Measurements from ENCODE around the gene ENOX1. TPM values are rescaled to one million over a fixed set of nuclear protein-coding genes. Genes with fewer than 3 reads are reported as not detected.

ENOX1 gene
- polyA plus RNA-seq, 1 donor (not counting 4 experiments of a cell fraction or from before 2014, with no cell fraction given), result 1.1 TPM

DNA sequence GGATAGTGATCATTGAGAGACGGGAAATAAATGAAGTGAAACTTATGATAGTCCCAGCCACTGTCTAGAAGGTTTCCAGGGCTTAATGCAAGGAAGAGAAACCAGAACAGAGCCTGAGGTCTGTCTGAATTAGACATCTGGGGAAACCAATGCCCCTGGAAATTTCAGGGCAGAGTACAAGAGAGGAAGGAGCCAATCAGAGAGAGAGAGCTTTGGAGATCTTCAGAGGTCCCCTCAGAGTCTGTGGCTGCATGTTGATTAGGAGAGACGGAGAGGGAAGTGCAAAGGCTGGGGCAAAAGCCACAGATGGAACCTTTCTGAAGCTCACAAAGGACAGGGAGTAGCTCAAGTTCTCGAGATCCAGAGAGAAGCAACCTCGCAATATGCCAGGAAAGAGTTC is 385.4 kb downstream of the ENOX1 start:
- TF ChIP-seq EZH2 (IDR thresholded peaks at IDR 0.05; ENCODE audit: low read length), result no peak
- TF ChIP-seq, protein P1, sequence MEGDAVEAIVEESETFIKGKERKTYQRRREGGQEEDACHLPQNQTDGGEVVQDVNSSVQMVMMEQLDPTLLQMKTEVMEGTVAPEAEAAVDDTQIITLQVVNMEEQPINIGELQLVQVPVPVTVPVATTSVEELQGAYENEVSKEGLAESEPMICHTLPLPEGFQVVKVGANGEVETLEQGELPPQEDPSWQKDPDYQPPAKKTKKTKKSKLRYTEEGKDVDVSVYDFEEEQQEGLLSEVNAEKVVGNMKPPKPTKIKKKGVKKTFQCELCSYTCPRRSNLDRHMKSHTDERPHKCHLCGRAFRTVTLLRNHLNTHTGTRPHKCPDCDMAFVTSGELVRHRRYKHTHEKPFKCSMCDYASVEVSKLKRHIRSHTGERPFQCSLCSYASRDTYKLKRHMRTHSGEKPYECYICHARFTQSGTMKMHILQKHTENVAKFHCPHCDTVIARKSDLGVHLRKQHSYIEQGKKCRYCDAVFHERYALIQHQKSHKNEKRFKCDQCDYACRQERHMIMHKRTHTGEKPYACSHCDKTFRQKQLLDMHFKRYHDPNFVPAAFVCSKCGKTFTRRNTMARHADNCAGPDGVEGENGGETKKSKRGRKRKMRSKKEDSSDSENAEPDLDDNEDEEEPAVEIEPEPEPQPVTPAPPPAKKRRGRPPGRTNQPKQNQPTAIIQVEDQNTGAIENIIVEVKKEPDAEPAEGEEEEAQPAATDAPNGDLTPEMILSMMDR (optimal IDR thresholded peaks at IDR 0.05 in 1 of 3, IDR thresholded peaks at IDR 0.05 in 1 of 3, conservative IDR thresholded peaks at IDR 0.05 in 1 of 3; ENCODE audit: extremely low read depth in 1 of 3, insufficient read depth in 2 of 3, low read length in 3 of 3), result no peak
- no peaks in the 10 kb centered on the region for H3K79me2 ChIP-seq (ENCODE audit: control insufficient read depth, insufficient read depth, low read length)
- H3K4me2 ChIP-seq (ENCODE audit: control insufficient read depth, extremely low read depth, insufficient read depth, low read depth, low read length), result no peak overlapping the region
- peak; percentile 20 for FAIRE-seq
- no peaks in the 10 kb centered on the region for H3K27me3 ChIP-seq (ENCODE audit: control insufficient read depth, extremely low read depth, insufficient read depth, low read length)
- H3K4me3 ChIP-seq (ENCODE audit: control insufficient read depth in 2 of 3, extremely low read depth in 1 of 3, insufficient read depth in 2 of 3, low read depth in 1 of 3, low read length in 3 of 3), result no peak overlapping the region
- peaks cover 10% of the 10 kb centered on the region for H3K4me1 ChIP-seq (ENCODE audit: control insufficient read depth, extremely low read depth, insufficient read depth, low read length)
- dilution Hi-C loops (cut with MboI; ENCODE audit: extremely low pct_ligation_motif_present, low sequenced_read_pairs), result no loop called here
- no peaks in the 10 kb centered on the region for H3K9me1 ChIP-seq (ENCODE audit: control insufficient read depth, extremely low read depth, insufficient read depth, low read length)
- no peaks in the 10 kb centered on the region for H3K9me3 ChIP-seq (ENCODE audit: control insufficient read depth, low read depth, low read length)
- H3K9ac ChIP-seq (ENCODE audit: control insufficient read depth, extremely low read depth, insufficient read depth, low read length), result no peak overlapping the region
- no peaks in the 10 kb centered on the region for H4K20me1 ChIP-seq (ENCODE audit: control insufficient read depth, extremely low read depth, insufficient read depth, low read length)
- no peaks in the 10 kb centered on the region for H3K36me3 ChIP-seq (ENCODE audit: control insufficient read depth in 2 of 2, extremely low read depth in 1 of 2, insufficient read depth in 2 of 2, low read length in 2 of 2)
- H3K27ac ChIP-seq (ENCODE audit: control insufficient read depth, insufficient read depth, low read length), result no peak overlapping the region
- DNase-seq (ENCODE audit: low read depth, low spot score), result no peak
- H2AFZ ChIP-seq (ENCODE audit: control insufficient read depth, low read length), result no peak overlapping the region

DNA sequence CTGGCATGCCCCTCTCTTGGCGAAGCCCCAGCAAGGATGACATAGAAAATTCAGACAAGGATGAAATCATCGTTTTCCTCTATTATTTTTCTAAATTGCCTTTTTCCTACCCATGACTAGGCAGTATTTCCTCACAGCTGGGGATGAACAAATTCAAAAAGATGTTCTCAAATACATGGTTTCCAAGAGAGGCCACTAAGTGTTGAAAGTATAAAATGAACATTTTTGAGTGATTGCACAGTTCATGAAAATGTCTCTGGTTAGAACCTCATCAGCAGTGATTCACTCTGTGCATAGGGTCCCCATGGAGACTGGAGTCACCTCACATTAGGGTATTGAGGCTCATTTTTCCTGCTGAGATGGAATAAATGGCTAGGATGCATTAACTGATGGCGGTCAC is 389.7 kb downstream of the ENOX1 start:
- H3K9me1 ChIP-seq (ENCODE audit: control insufficient read depth, extremely low read depth, insufficient read depth, low read length), result no peaks in the 10 kb centered on the region
- no peak for DNase-seq (ENCODE audit: low read depth, low spot score)
- no peaks in the 10 kb centered on the region for H3K4me1 ChIP-seq (ENCODE audit: control insufficient read depth, extremely low read depth, insufficient read depth, low read length)
- no peak overlapping the region for H3K9ac ChIP-seq (ENCODE audit: control insufficient read depth, extremely low read depth, insufficient read depth, low read length)
- no peaks in the 10 kb centered on the region for H3K27me3 ChIP-seq (ENCODE audit: control insufficient read depth, extremely low read depth, insufficient read depth, low read length)
- no peak overlapping the region for H3K27ac ChIP-seq (ENCODE audit: control insufficient read depth, insufficient read depth, low read length)
- dilution Hi-C loops (cut with MboI; ENCODE audit: extremely low pct_ligation_motif_present, low sequenced_read_pairs), result no loop called here
- no peaks in the 10 kb centered on the region for H3K79me2 ChIP-seq (ENCODE audit: control insufficient read depth, insufficient read depth, low read length)
- no peak overlapping the region for H3K4me2 ChIP-seq (ENCODE audit: control insufficient read depth, extremely low read depth, insufficient read depth, low read depth, low read length)
- TF ChIP-seq, protein P1 (optimal IDR thresholded peaks at IDR 0.05 in 1 of 3, IDR thresholded peaks at IDR 0.05 in 1 of 3, conservative IDR thresholded peaks at IDR 0.05 in 1 of 3; ENCODE audit: extremely low read depth in 1 of 3, insufficient read depth in 2 of 3, low read length in 3 of 3), result no peak
- TF ChIP-seq EZH2 (IDR thresholded peaks at IDR 0.05; ENCODE audit: low read length), result no peak
- no peaks in the 10 kb centered on the region for H3K36me3 ChIP-seq (ENCODE audit: control insufficient read depth in 2 of 2, extremely low read depth in 1 of 2, insufficient read depth in 2 of 2, low read length in 2 of 2)
- H4K20me1 ChIP-seq (ENCODE audit: control insufficient read depth, extremely low read depth, insufficient read depth, low read length), result no peaks in the 10 kb centered on the region
- H3K9me3 ChIP-seq (ENCODE audit: control insufficient read depth, low read depth, low read length), result no peaks in the 10 kb centered on the region
- no peak overlapping the region for H2AFZ ChIP-seq (ENCODE audit: control insufficient read depth, low read length)
- H3K4me3 ChIP-seq (ENCODE audit: control insufficient read depth in 2 of 3, extremely low read depth in 1 of 3, insufficient read depth in 2 of 3, low read depth in 1 of 3, low read length in 3 of 3), result no peak overlapping the region
- no peak for FAIRE-seq

Measured in keratinocyte (primary cell).